PC-3 (cell line): Measurements from ENCODE around the gene REG3A. TPM values are rescaled to one million over a fixed set of nuclear protein-coding genes. Genes with fewer than 3 reads are reported as not detected.

Source experiments
- ATAC-seq: fragments of 200-7000 bp; cut with Tn5 transposase; 2 replicates; pipeline ENCODE4 v1.9.1; 2020; ENCODE audit warnings: mild to moderate bottlenecking, moderate library complexity
- BruUV-seq: library from RNA; stranded (reverse); fragments of 400-500 nt; replicated peaks from 2 replicates; lab custom pipeline; 2021; lab: Mats Ljungman, UMichigan
- CTCF ChIA-PET: fragments of 300-600 bp; sonication (Branson Sonifier 250); formaldehyde crosslinking; loops from one replicate; lab custom pipeline; 2022; ENCODE audit warnings: antibody characterized with exemption; lab: Charles Lee
- POLR2A ChIA-PET: fragments of 300-600 bp; sonication (Branson Sonifier 250); formaldehyde crosslinking; loops from one replicate; lab custom pipeline; 2022; ENCODE audit warnings: antibody characterized with exemption; ENCODE audit not compliant: unreplicated experiment; lab: Charles Lee
- DNase-seq: peaks from one replicate; pipeline ENCODE4 v3.0.0-alpha.2; 2015
- H2AFZ ChIP-seq: fragments of 300-600 bp; sonication (generic); 2 replicates; pipeline ENCODE4 v1.6.0; 2016; ENCODE audit warnings: antibody characterized with exemption, low read length
- H3F3A ChIP-seq: fragments of 300-600 bp; sonication (generic); one replicate; pipeline ENCODE4 v1.6.0; 2017; ENCODE audit warnings: antibody characterized with exemption, low read length, control low read depth, mild to moderate bottlenecking; ENCODE audit not compliant: unreplicated experiment
- H3K27ac ChIP-seq: fragments of 300-600 bp; sonication (generic); 2 replicates; pipeline ENCODE4 v1.5.1; 2016; ENCODE audit warnings: mild to moderate bottlenecking, low read length
- H3K27me3 ChIP-seq: fragments of 300-600 bp; sonication (generic); 2 replicates; pipeline ENCODE4 v1.6.1; 2016; ENCODE audit warnings: low read length, mixed read lengths
- H3K36me3 ChIP-seq: fragments of 300-600 bp; sonication (generic); 2 replicates; pipeline ENCODE4 v1.6.1; 2016; ENCODE audit warnings: low read depth, mixed run types, low read length, mixed read lengths
- H3K4me1 ChIP-seq: fragments of 300-600 bp; sonication (generic); 2 replicates; pipeline ENCODE4 v1.5.1; 2016; ENCODE audit warnings: low read length; ENCODE audit not compliant: insufficient read depth
- H3K4me2 ChIP-seq: fragments of 300-600 bp; sonication (generic); 2 replicates; pipeline ENCODE4 v1.6.0; 2016; ENCODE audit warnings: low read length
- H3K4me3 ChIP-seq: fragments of 300-600 bp; sonication (generic); 2 replicates; pipeline ENCODE4 v1.5.1; 2016; ENCODE audit warnings: mild to moderate bottlenecking, low read length, mixed read lengths
- H3K79me2 ChIP-seq: fragments of 300-600 bp; sonication (generic); 2 replicates; pipeline ENCODE4 v1.6.1; 2017; ENCODE audit warnings: low read length, mixed read lengths
- H3K9ac ChIP-seq: fragments of 300-600 bp; sonication (generic); 2 replicates; pipeline ENCODE4 v1.6.0; 2016; ENCODE audit warnings: mild to moderate bottlenecking, low read length
- H3K9me2 ChIP-seq: fragments of 300-600 bp; sonication (generic); replicated peaks from 2 replicates; pipeline ENCODE4 v1.6.1; 2016; ENCODE audit warnings: mixed run types, low read length, mixed read lengths
- H3K9me3 ChIP-seq: fragments of 300-600 bp; sonication (generic); 2 replicates; pipeline ENCODE4 v1.6.1; 2016; ENCODE audit warnings: low read length, mixed read lengths
- H4K20me1 ChIP-seq: fragments of 300-600 bp; sonication (generic); 2 replicates; pipeline ENCODE4 v1.6.1; 2016; ENCODE audit warnings: low read length, mixed read lengths
- CTCF ChIP-seq: fragments of 300-600 bp; sonication (generic); conservative IDR thresholded peaks from 2 replicates; pipeline ENCODE4 v1.5.1; 2017; ENCODE audit warnings: antibody characterized with exemption, low read depth, mild to moderate bottlenecking, low read length
- EZH2 ChIP-seq: fragments of 300-600 bp; sonication (generic); IDR thresholded peaks from one replicate; pipeline ENCODE4 v1.6.1; 2017; ENCODE audit warnings: antibody characterized with exemption, mild to moderate bottlenecking, low read length; ENCODE audit not compliant: unreplicated experiment
- EZH2phosphoT487 ChIP-seq: fragments of 300-600 bp; sonication (generic); IDR thresholded peaks from 2 replicates; pipeline ENCODE4 v1.6.1; 2018; ENCODE audit warnings: mild to moderate bottlenecking, antibody characterized with exemption, low read length, borderline replicate concordance
- intact Hi-C: fragments of 100-400 bp; cut with micrococcal nuclease; formaldehyde crosslinking; loops from 2 replicates; pipeline ENCODE4 v1.9.0; 2023
- total RNA-seq: library from RNA; depleted of rRNA; stranded (reverse); fragments of >200 nt; gene quantifications from 2 replicates; pipeline ENCODE4 v1.2.3, GENCODE V29; 2014

Gene REG3A
- total RNA-seq, 1 experiment from 2014 or later, result not detected

- H3K9me3 ChIP-seq, result peaks cover 12% of the 10 kb centered on the region; the same call in 1 of the 2 replicates
- no peak overlapping the region for H2AFZ ChIP-seq
- no peaks in the 10 kb centered on the region for H4K20me1 ChIP-seq
- H3K4me2 ChIP-seq, result no peak overlapping the region
- no peak for TF ChIP-seq CTCF
- TF ChIP-seq EZH2phosphoT487, result no peak
- TF ChIP-seq EZH2, result no peak
- DNase-seq, result no peak
- H3K4me3 ChIP-seq, result no peak overlapping the region
- no peaks in the 10 kb centered on the region for H3K79me2 ChIP-seq
- ChIA-PET CTCF (no interaction called here), POLR2A (no interaction called here)
- H3K27ac ChIP-seq, result no peak overlapping the region
- ATAC-seq, result no peak
- no peaks in the 10 kb centered on the region for H3F3A ChIP-seq
- no peaks in the 10 kb centered on the region for H3K4me1 ChIP-seq
- H3K27me3 ChIP-seq, result no peaks in the 10 kb centered on the region
- no peak overlapping the region for H3K9ac ChIP-seq
- BruUV-seq, result no TSS peak
- H3K9me2 ChIP-seq, result no peaks in the 10 kb centered on the region
- no peaks in the 10 kb centered on the region for H3K36me3 ChIP-seq
- intact Hi-C loops, result no loop called here
Measured at GRCh38 chr2:79159030-79159429, 523 bp downstream of the REG3A start.

DNA sequence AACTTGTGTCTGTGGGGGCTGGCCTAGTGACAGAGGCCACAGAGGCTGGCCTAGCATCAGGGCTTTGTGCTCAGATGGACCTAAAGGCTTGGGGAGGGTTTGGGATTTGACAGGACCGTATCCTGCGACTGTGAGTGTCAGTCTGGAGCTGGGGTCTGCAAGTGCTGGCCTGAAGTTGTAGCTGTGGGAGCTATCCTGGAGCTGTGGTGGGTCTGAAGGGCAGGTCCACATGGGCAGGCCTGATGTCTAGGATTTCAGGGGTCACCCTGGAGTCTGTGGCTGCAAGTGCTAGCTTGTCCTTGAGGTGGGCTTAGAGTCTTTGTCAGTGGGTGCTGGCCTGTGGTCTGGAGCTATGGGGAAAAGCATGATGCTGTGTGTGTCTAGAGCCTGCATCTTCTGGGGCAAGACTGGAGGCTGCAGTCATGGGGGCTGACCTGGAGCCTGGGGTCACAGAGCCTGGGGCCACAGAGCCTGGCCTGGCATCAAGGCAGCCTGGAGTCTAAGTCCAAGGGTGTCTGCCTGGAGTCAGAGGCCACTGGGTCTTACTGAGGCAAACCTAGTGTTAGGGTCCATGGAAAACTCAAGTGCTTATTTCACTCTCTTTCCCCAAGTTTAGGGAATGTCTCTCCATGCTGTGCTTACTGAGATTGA, 3.6 kb downstream of the REG3A start:
- no peaks in the 10 kb centered on the region for H3F3A ChIP-seq
- no peaks in the 10 kb centered on the region for H3K4me1 ChIP-seq
- H3K27me3 ChIP-seq, result no peaks in the 10 kb centered on the region
- ChIA-PET CTCF (no interaction called here), POLR2A (no interaction called here)
- H3K4me3 ChIP-seq, result no peak overlapping the region
- DNase-seq (no peak), ATAC-seq (no peak)
- no peak overlapping the region for H3K4me2 ChIP-seq
- H3K9me3 ChIP-seq, result peaks cover 18% of the 10 kb centered on the region; the same call in 1 of the 2 replicates
- no peaks in the 10 kb centered on the region for H3K36me3 ChIP-seq
- no peaks in the 10 kb centered on the region for H4K20me1 ChIP-seq
- H3K27ac ChIP-seq, result no peak overlapping the region
- no peaks in the 10 kb centered on the region for H3K9me2 ChIP-seq
- no peaks in the 10 kb centered on the region for H3K79me2 ChIP-seq
- TF ChIP-seq CTCF (no peak), EZH2phosphoT487 (no peak), EZH2 (no peak)
- intact Hi-C loops, result no loop called here
- no peak overlapping the region for H2AFZ ChIP-seq
- BruUV-seq, result no TSS peak
- no peak overlapping the region for H3K9ac ChIP-seq

DNA sequence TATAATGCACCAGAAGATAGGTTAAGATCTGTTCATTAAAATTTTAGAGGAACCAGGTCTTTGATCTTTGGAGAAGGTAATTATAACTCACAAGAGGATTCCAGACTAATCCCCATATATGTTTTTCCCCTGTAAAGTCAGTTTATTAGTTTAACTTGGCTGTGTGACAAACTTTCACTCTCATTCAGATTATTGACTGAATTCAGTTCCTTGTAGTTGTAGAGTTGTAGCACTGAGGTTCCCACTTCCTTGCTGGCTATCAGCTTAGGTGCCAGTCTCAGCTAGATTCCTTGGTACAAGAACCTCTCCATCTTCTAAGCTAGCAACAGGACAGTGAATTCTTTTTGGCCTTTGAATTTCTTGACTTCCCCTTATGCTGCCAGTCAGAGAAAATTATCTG, 20.1 kb downstream of the REG3A start:
- DNase-seq (no peak), ATAC-seq (no peak)
- H3K9me2 ChIP-seq, result no peaks in the 10 kb centered on the region
- no peak overlapping the region for H3K27ac ChIP-seq
- no peak for TF ChIP-seq EZH2phosphoT487
- no peak for TF ChIP-seq EZH2
- TF ChIP-seq CTCF, result no peak
- H3K27me3 ChIP-seq, result no peaks in the 10 kb centered on the region
- H3K36me3 ChIP-seq, result no peaks in the 10 kb centered on the region
- ChIA-PET POLR2A (no interaction called here), CTCF (no interaction called here)
- no peaks in the 10 kb centered on the region for H3K9me3 ChIP-seq
- H3K9ac ChIP-seq, result no peak overlapping the region
- BruUV-seq, result no TSS peak
- H3K4me1 ChIP-seq, result no peaks in the 10 kb centered on the region
- no peak overlapping the region for H3K4me2 ChIP-seq
- no peaks in the 10 kb centered on the region for H4K20me1 ChIP-seq
- H3K79me2 ChIP-seq, result no peaks in the 10 kb centered on the region
- intact Hi-C loops, result no loop called here
- no peaks in the 10 kb centered on the region for H3F3A ChIP-seq
- no peak overlapping the region for H3K4me3 ChIP-seq
- H2AFZ ChIP-seq, result no peak overlapping the region
